HUES6 (cell line): ENCODE measurements around the gene HNRNPUL2.
A peak's percentile ranks its signal among the peaks of the same experiment; 100 is the strongest.

Source experiments
- H3K27ac ChIP-seq: 2 replicates; pipeline ENCODE4 v1.7.0; 2013; ENCODE audit warnings: low read depth, mild to moderate bottlenecking, low read length, inconsistent platforms
- H3K27me3 ChIP-seq: 2 replicates; pipeline ENCODE4 v1.6.1; 2013; ENCODE audit warnings: low read length; ENCODE audit not compliant: control insufficient read depth, insufficient read depth
- H3K36me3 ChIP-seq: 2 replicates; pipeline ENCODE4 v1.6.1; 2013; ENCODE audit warnings: low read length; ENCODE audit not compliant: control insufficient read depth, insufficient read depth
- H3K4me1 ChIP-seq: 2 replicates; pipeline ENCODE4 v1.6.1; 2013; ENCODE audit warnings: low read length; ENCODE audit not compliant: control insufficient read depth, insufficient read depth
- H3K4me3 ChIP-seq: 2 replicates; pipeline ENCODE4 v1.5.1; 2013; ENCODE audit warnings: low read depth, low read length
- H3K9ac ChIP-seq: one replicate; pipeline ENCODE4 v1.6.1; 2013; ENCODE audit warnings: mild to moderate bottlenecking, low read length
- H3K9me3 ChIP-seq: 2 replicates; pipeline ENCODE4 v1.6.1; 2013; ENCODE audit warnings: low read depth, low read length; ENCODE audit not compliant: control insufficient read depth, insufficient read depth

The HNRNPUL2 gene

DNA sequence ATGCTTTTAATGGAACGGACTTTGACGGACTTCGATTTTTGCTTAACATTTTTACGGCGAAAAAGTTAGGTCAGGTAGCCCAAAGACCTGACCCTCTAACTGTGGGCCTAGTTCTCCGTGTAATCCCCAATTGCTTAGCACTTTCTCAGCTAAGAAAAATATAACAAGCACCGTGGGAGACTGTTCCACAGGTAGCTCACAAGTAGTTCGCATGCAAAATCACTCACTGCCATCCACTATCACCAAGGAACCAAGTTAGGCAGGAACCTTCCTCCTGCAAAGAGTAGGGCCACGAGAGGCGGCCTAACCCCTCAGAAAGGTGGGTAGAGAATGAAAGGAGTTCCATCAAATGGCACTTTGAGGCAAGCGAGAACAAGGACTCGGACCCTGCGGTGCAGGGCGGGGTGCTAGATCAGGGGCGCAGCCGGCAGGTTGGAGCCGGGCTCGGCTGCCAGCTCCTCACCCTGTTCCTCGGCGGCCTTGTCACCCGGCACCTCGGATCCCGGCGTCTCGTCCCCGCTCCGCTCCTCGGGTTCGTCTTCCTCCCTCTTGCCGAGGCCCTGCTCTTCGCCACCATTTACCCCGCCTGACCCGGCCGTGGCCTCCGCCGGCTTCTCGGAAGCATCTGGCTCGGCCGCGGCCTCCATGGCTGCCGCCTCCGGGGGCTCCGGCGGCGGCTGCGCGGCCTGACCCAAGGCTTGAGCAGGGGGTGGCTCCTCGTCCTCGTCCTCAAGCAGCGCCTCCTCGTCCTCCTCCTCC is 922 bp downstream of the HNRNPUL2 start:
- H3K36me3 ChIP-seq, result peaks cover 43% of the 10 kb centered on the region
- no peaks in the 10 kb centered on the region for H3K9me3 ChIP-seq
- no peaks in the 10 kb centered on the region for H3K27me3 ChIP-seq
- peaks cover 7% of the 10 kb centered on the region; the same call in 1 of the 2 replicates for H3K4me1 ChIP-seq
- peak overlapping the region; percentile 86 for H3K9ac ChIP-seq
- H3K27ac ChIP-seq, result peak overlapping the region; percentile 89; the same call in 1 of the 2 replicates
- H3K4me3 ChIP-seq, result peak overlapping the region; percentile 89

- peaks cover 48% of the 10 kb centered on the region for H3K36me3 ChIP-seq
- no peak overlapping the region for H3K27ac ChIP-seq
- H3K4me3 ChIP-seq, result peak overlapping the region; percentile 89
Observed at GRCh38 chr11:62725646-62726045, 1.6 kb downstream of the HNRNPUL2 start.

GRCh38 chr11:62724171-62724570 is 3.1 kb downstream of the HNRNPUL2 start:
- no peaks in the 10 kb centered on the region for H3K9me3 ChIP-seq
- no peak overlapping the region for H3K4me3 ChIP-seq
- no peaks in the 10 kb centered on the region for H3K27me3 ChIP-seq
- no peak overlapping the region for H3K9ac ChIP-seq
- H3K36me3 ChIP-seq, result peaks cover 62% of the 10 kb centered on the region
- H3K4me1 ChIP-seq, result peaks cover 4% of the 10 kb centered on the region; the same call in 1 of the 2 replicates
- no peak overlapping the region for H3K27ac ChIP-seq

More at GRCh38 chr11:62725646-62726045, 1.6 kb downstream of the HNRNPUL2 start:
- Histone ChIP-seq H3K9me3 (no peaks in the 10 kb centered on the region), H3K4me1 (peaks cover 7% of the 10 kb centered on the region; the same call in 1 of the 2 replicates), H3K9ac (peak overlapping the region; percentile 86), H3K27me3 (no peaks in the 10 kb centered on the region)

DNA sequence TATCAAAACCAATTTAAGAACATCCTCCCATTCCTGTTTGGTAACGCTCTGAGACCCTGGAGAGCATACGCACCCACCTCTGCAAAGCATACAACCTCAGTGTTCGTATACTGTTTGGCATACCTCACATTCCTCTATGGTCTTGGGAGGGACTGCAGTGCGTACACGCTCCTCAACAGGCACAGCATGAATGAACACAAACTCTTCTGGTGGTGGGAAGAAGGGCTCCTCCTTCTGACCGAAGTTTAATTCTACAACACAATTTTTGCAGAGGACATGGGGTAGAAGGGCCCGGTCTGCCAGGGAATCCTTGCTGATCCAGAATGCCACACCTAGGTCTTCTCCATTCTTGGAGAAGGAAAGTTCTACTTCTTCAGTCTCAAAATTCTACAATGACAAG is 5.3 kb downstream of the HNRNPUL2 start:
- H3K27me3 ChIP-seq, result no peaks in the 10 kb centered on the region
- peaks cover 4% of the 10 kb centered on the region; the same call in 1 of the 2 replicates for H3K4me1 ChIP-seq
- H3K9ac ChIP-seq, result no peak overlapping the region
- H3K9me3 ChIP-seq, result no peaks in the 10 kb centered on the region
- peaks cover 84% of the 10 kb centered on the region for H3K36me3 ChIP-seq
- no peak overlapping the region for H3K27ac ChIP-seq
- H3K4me3 ChIP-seq, result no peak overlapping the region

GRCh38 chr11:62719302-62719978 is 7.8 kb downstream of the HNRNPUL2 start:
- no peaks in the 10 kb centered on the region; the same call in 1 of the 2 replicates for H3K4me1 ChIP-seq
- H3K9ac ChIP-seq, result no peak overlapping the region
- no peaks in the 10 kb centered on the region for H3K27me3 ChIP-seq
- H3K27ac ChIP-seq, result no peak overlapping the region
- H3K36me3 ChIP-seq, result peaks cover 98% of the 10 kb centered on the region
- no peak overlapping the region for H3K4me3 ChIP-seq
- H3K9me3 ChIP-seq, result no peaks in the 10 kb centered on the region

- Histone ChIP-seq H3K9ac (no peak overlapping the region), H3K9me3 (no peaks in the 10 kb centered on the region), H3K27me3 (no peaks in the 10 kb centered on the region), H3K27ac (no peak overlapping the region), H3K36me3 (peaks cover 95% of the 10 kb centered on the region), H3K4me3 (no peak overlapping the region), H3K4me1 (no peaks in the 10 kb centered on the region)
Observed at GRCh38 chr11:62716816-62717215, 10.4 kb downstream of the HNRNPUL2 start.

- Histone ChIP-seq H3K27me3 (no peaks in the 10 kb centered on the region), H3K36me3 (peaks cover 94% of the 10 kb centered on the region), H3K4me3 (no peak overlapping the region), H3K27ac (no peak overlapping the region), H3K4me1 (no peaks in the 10 kb centered on the region), H3K9ac (no peak overlapping the region), H3K9me3 (no peaks in the 10 kb centered on the region)
Observed at GRCh38 chr11:62716206-62716605, 11.1 kb downstream of the HNRNPUL2 start.

- no peak overlapping the region for H3K9ac ChIP-seq
- H3K4me1 ChIP-seq, result peaks cover 2% of the 10 kb centered on the region; the same call in 1 of the 2 replicates
- H3K36me3 ChIP-seq, result peaks cover 91% of the 10 kb centered on the region
- no peak overlapping the region for H3K4me3 ChIP-seq
- H3K27ac ChIP-seq, result no peak overlapping the region
- no peaks in the 10 kb centered on the region for H3K9me3 ChIP-seq
- no peaks in the 10 kb centered on the region for H3K27me3 ChIP-seq
Observed at GRCh38 chr11:62715150-62716130, 11.8 kb downstream of the HNRNPUL2 start.

DNA sequence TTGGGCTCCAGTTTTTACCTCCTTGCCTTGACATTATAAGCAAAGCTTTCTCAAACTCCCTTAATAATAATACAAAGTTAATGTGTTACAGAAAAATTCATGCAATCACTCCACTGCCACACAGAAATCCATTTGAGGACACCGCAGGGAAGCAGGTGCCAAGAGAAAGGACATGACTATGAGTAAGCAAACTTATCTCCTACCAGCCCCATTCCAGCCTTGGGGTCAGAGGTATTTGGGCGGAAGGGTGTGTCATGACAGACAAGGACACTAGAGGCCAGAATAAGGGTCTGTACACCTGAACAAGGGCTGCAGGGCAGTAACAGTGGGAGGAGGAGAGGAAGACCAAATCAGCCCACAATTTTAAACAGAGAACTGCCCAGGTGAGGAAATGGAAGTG is 13.9 kb downstream of the HNRNPUL2 start:
- Histone ChIP-seq H3K4me1 (peaks cover 12% of the 10 kb centered on the region), H3K36me3 (peaks cover 75% of the 10 kb centered on the region), H3K9me3 (no peaks in the 10 kb centered on the region), H3K27ac (no peak overlapping the region), H3K9ac (no peak overlapping the region), H3K4me3 (no peak overlapping the region), H3K27me3 (no peaks in the 10 kb centered on the region)

- no peak overlapping the region for H3K27ac ChIP-seq
- no peak overlapping the region for H3K4me3 ChIP-seq
- H3K9ac ChIP-seq, result no peak overlapping the region
- H3K27me3 ChIP-seq, result no peaks in the 10 kb centered on the region
- H3K4me1 ChIP-seq, result peaks cover 16% of the 10 kb centered on the region
- H3K9me3 ChIP-seq, result no peaks in the 10 kb centered on the region
- H3K36me3 ChIP-seq, result peaks cover 71% of the 10 kb centered on the region
Observed at GRCh38 chr11:62712861-62713260, 14.4 kb downstream of the HNRNPUL2 start.
